NT2/D1 (cell line): ENCODE measurements around the gene CELF4.

Source experiments
- YY1 ChIP-seq: IDR thresholded peaks from 2 replicates; pipeline ENCODE4 v1.6.1; 2011; ENCODE audit not compliant: insufficient read length, insufficient read depth
- ZNF274 ChIP-seq: IDR thresholded peaks from 2 replicates; pipeline ENCODE4 v1.6.1; 2011; ENCODE audit warnings: mild to moderate bottlenecking, low read depth, low read length

GRCh38 chr18:37419866-37420265 lies 145.7 kb downstream of the CELF4 start:
- no peak for TF ChIP-seq YY1
- no peak for TF ChIP-seq ZNF274
